22Rv1 (cell line): ENCODE measurements around the gene RSRC1.

Experiments
- CTCF ChIP-seq: fragments of 450-650 bp; IDR thresholded peaks from 2 replicates; pipeline ENCODE4 v1.5.1; 2017; ENCODE audit warnings: mild to moderate bottlenecking
- ZFX ChIP-seq: fragments of 450-650 bp; IDR thresholded peaks from 2 replicates; pipeline ENCODE4 v1.6.1; 2017; ENCODE audit warnings: antibody characterized with exemption, borderline replicate concordance

- no peak for TF ChIP-seq CTCF
- TF ChIP-seq ZFX = no peak
Observed at GRCh38 chr3:158094235-158095110, 15.4 kb upstream of the RSRC1 start.
